Adrenal gland (tissue), 12 donors: ENCODE results near the gene FAM117B. TPM values are rescaled to one million over a fixed set of nuclear protein-coding genes. Genes with fewer than 3 reads are reported as not detected.

Experiments used
- DNase-seq, 7 donors: peaks; one replicate each; pipeline ENCODE4 v3.0.0-alpha.2; 2019 to 2020
- H3K27ac ChIP-seq, 5 donors: fragments of 200-600 bp; sonication (generic) in 4 of 5; 1 replicate in 3 of 5; 2 replicates in 2 of 5; pipeline versions ENCODE4 v1.5.1 to v1.8.0; 2016 to 2020; ENCODE audit warnings: mild to moderate bottlenecking in 1 of 5
- H3K27me3 ChIP-seq: fragments of 200-600 bp; 2 replicates; pipeline ENCODE4 v1.8.0; 2021
- H3K36me3 ChIP-seq, 2 donors: fragments of 200-600 bp; replicated peaks in 1 of 2; 1 replicate in 1 of 2; 2 replicates in 1 of 2; pipeline versions ENCODE4 v1.5.1 to v1.8.0; 2018 to 2022
- H3K4me1 ChIP-seq, 2 donors: fragments of 200-600 bp; replicated peaks in 1 of 2; 1 replicate in 1 of 2; 2 replicates in 1 of 2; pipeline versions ENCODE4 v1.5.1 to v1.8.0; 2018 to 2021
- H3K4me3 ChIP-seq, 4 donors: fragments of 200-600 bp; sonication (generic) in 3 of 4; one replicate each; pipeline ENCODE4 v1.5.1; 2016 to 2018
- H3K9me3 ChIP-seq, 3 donors: fragments of 200-600 bp; sonication (generic) in 1 of 3; replicated peaks in 1 of 3; 1 replicate in 2 of 3; 2 replicates in 1 of 3; pipeline versions ENCODE4 v1.5.1 to v1.8.0; 2016 to 2021
- POLR2A ChIP-seq, 2 donors: fragments of 450-650 bp; IDR thresholded peaks; one replicate each; pipeline ENCODE4 v1.6.1; 2017; ENCODE audit warnings: antibody characterized with exemption in 2 of 2, mild to moderate bottlenecking in 2 of 2, moderate library complexity in 1 of 2
- WGBS, 4 donors: extraction: QIAGEN DNeasy Blood & Tissue Kit in 2 of 4; methylation state at CpG; one replicate each; pipeline versions ENCODE4 v1.1.5 to v1.1.7; 2013 to 2017; 5-methylcytosine and 5-hydroxymethylcytosine counted together
- intact Hi-C, 2 donors: fragments of 100-400 bp; cut with DNase I; formaldehyde crosslinking; loops; one replicate each; pipeline versions ENCODE4 v1.14.1 to v1.15.0; 2022 to 2023
- polyA plus RNA-seq, 3 donors: library from polyadenylated mRNA; stranded (reverse); fragments of 200-250 nt in 2 of 3; fragments of 350-450 nt in 1 of 3; fragmentation: Illumina TruSeq in 1 of 3; extraction: RNeasy Lipid Tissue Mini Kit (QIAGEN cat#74804) in 1 of 3; gene quantifications; one replicate each; pipeline ENCODE4 v1.2.3, GENCODE V29; 2013 to 2014
- total RNA-seq, 9 donors: library from RNA; depleted of rRNA in 4 of 9; stranded (reverse); fragments of >200 nt in 4 of 9; fragments of 120-200 nt in 1 of 9; fragmentation: NEBNext Ultra II Directional in 1 of 9; extraction: Animal tissue kit (Norgen Biotek cat#: 25700) in 1 of 9; gene quantifications; one replicate each; pipeline versions ENCODE4 v1.1.0 to v1.2.4, GENCODE V29; 2013 to 2023
- TF ChIP-seq, protein P1 (sequence below), 6 experiments: fragments of 450-650 bp in 4 of 6; fragments of 200-600 bp in 2 of 6; sonication (generic) in 1 of 6; IDR thresholded peaks; 1 replicate in 5 of 6; 2 replicates in 1 of 6; pipeline versions ENCODE4 v1.5.1 to v1.8.0; 2016 to 2021; ENCODE audit warnings: antibody characterized with exemption in 6 of 6, mild to moderate bottlenecking in 2 of 6, moderate library complexity in 1 of 6
- donor health status: healthy with polysubstance abuse.
- donor health status: Bipolar disorder and iron deficiency.
- donor health status: DM: yes; HTN: yes; CAD: no.
- donor health status: DM: no; HTN: no; CAD: no.
- donor health status: DM: no; HTN: no; CAD: no.
- donor health status: DM: yes; HTN: yes; CAD: no.

FAM117B gene
- total and polyA plus RNA-seq, 12 donors = 4.7 to 48.2 (median 20.4) TPM

DNA sequence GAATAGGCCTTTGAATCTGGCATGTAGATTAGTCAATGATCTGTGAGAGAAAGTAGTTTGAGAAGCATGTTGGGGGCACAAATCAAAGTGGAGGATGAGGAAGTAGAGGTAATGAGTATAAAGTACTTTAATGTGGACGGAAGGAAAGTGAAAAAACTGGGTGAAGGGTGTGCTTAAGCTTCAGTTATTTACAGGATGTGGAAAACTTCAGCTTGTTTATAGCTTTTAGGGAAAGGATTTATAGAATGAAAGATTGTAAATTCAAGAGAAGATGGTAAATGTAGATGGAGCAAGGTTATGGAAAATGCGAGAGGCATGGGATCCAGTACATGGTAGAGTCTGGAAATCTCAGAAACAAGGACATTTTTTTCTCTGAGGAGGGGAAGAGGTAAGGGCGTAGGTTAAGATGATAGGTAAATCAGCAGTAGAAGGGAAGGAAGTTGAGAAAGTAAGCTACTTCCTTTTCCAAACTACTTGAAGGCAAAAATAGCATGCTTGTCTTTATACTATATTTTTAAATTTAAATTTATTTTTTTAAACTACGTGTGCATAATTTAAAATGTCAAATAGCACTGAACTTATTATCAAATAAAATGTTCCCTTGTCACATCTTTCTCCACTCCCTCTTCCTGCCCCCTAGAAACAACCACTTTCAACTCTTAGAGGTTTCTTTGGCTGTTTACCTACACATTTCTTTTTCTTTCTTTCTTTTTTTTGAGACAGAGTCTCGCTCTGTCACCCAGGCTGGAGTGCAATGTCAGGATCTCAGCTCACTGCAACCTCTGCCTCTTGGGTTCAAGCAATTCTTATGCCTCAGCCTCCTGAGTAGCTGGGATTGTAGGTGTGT, 8.5 kb downstream of the FAM117B start:
- Histone ChIP-seq H3K4me3 (no peak overlapping the region), H3K27me3 (no peaks in the 10 kb centered on the region), H3K9me3 (no peaks in the 10 kb centered on the region), H3K4me1 (peaks cover 10 to 38% of the 10 kb centered on the region in 2 donors), H3K36me3 (no peaks in the 10 kb centered on the region), H3K27ac (peak overlapping the region in 4 of 5 donors; percentile 0 to 35 (median 12))
- DNase-seq = no peak
- WGBS, 4 donors = 68 to 72% (median 70%) methylated on average over 5 of the region's 5 CpGs
- TF ChIP-seq POLR2A (IDR thresholded peaks at IDR 0.05) = no peak
- TF ChIP-seq, protein P1, sequence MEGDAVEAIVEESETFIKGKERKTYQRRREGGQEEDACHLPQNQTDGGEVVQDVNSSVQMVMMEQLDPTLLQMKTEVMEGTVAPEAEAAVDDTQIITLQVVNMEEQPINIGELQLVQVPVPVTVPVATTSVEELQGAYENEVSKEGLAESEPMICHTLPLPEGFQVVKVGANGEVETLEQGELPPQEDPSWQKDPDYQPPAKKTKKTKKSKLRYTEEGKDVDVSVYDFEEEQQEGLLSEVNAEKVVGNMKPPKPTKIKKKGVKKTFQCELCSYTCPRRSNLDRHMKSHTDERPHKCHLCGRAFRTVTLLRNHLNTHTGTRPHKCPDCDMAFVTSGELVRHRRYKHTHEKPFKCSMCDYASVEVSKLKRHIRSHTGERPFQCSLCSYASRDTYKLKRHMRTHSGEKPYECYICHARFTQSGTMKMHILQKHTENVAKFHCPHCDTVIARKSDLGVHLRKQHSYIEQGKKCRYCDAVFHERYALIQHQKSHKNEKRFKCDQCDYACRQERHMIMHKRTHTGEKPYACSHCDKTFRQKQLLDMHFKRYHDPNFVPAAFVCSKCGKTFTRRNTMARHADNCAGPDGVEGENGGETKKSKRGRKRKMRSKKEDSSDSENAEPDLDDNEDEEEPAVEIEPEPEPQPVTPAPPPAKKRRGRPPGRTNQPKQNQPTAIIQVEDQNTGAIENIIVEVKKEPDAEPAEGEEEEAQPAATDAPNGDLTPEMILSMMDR (IDR thresholded peaks at IDR 0.05) = no peak
- intact Hi-C loops = no loop called here

DNA sequence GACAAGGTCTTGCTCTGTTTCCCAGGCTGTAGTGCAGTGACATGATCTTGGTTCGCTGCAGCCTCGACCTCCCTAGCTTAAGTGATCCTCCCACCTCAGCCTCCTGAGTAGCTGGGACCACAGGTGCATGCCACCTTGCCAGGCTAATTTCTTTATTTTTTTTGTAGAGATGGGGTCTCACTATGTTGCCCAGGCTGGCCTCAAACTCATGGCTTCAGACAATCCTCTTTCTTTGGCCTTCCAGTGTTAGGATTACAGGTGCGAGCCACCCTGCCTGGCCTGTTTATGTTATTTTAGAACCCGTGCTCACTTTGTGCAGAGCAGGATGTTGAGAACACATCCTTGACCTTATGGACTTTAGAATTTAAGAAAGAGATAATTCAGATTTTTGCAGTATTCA, 17.4 kb downstream of the FAM117B start:
- intact Hi-C loops = no loop called here
- no peak for TF ChIP-seq POLR2A (IDR thresholded peaks at IDR 0.05)
- TF ChIP-seq, protein P1 (IDR thresholded peaks at IDR 0.05) = no peak
- WGBS, 4 donors = 83 to 89% (median 85%) methylated on average over 4 of the region's 4 CpGs

DNA sequence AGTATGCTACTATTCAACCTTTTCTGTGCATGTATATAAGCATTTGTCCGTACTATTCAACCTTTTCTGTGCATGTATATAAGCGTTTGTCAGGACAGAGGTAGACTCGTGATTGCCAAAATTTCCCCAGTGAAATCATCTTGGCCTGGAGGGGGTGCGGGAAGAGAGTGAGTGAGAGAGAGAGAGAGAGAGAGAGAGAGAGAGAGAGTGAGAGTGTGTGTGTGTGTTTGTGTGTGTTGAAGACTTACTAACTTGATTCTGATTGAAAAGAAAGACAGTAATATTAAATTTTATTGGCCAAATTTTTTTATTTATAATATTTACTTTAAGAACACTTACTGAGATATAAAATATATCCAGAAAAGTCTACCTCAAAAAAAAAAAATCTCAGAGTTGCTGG, 19.1 kb downstream of the FAM117B start:
- 84 to 91% (median 87%) methylated on average over 4 of the region's 4 CpGs for WGBS, 4 donors
- intact Hi-C loops = no loop called here
- Histone ChIP-seq H3K27ac (no peak overlapping the region), H3K4me1 (peaks cover 23 to 38% of the 10 kb centered on the region in 2 donors), H3K4me3 (no peak overlapping the region), H3K36me3 (no peaks in the 10 kb centered on the region), H3K27me3 (no peaks in the 10 kb centered on the region), H3K9me3 (no peaks in the 10 kb centered on the region)
- TF ChIP-seq, protein P1 (IDR thresholded peaks at IDR 0.05) = no peak
- no peak for TF ChIP-seq POLR2A (IDR thresholded peaks at IDR 0.05)
- DNase-seq = no peak

More for the DNA sequence above, 17.4 kb downstream of the FAM117B start:
- Histone ChIP-seq H3K9me3 (no peaks in the 10 kb centered on the region), H3K4me1 (peaks cover 15 to 37% of the 10 kb centered on the region in 2 donors), H3K36me3 (no peaks in the 10 kb centered on the region), H3K27me3 (no peaks in the 10 kb centered on the region), H3K4me3 (no peak overlapping the region), H3K27ac (no peak overlapping the region)
- no peak for DNase-seq

DNA sequence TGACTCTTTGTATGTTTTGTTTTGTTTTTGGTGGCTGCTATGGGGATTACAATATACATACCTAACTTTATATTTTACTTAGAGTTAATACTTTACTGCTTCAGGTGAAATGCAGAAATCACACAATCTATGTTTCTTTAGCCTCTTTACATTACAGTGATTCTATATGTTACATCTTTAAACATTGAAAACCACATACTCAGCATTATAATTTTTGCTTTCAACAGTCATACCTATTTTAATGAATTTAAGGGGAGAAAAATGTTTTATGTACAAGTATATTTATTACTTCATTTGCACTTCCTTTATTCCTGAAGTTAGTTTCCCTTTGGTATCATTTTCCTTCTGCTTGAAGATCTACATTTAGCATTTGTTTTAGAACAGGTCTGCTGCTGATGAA, 23.1 kb downstream of the FAM117B start:
- peaks cover 30 to 52% of the 10 kb centered on the region in 2 donors for H3K4me1 ChIP-seq
- H3K36me3 ChIP-seq = no peaks in the 10 kb centered on the region
- DNase-seq = no peak
- TF ChIP-seq, protein P1 (IDR thresholded peaks at IDR 0.05) = no peak
- no peak for TF ChIP-seq POLR2A (IDR thresholded peaks at IDR 0.05)
- intact Hi-C loops = no loop called here
- peak overlapping the region in 1 of 5 donors; percentile 5 for H3K27ac ChIP-seq
- H3K4me3 ChIP-seq = no peak overlapping the region
- no peaks in the 10 kb centered on the region for H3K9me3 ChIP-seq
- no peaks in the 10 kb centered on the region for H3K27me3 ChIP-seq
